Mesenchymal stem cell (in vitro differentiated cells and primary cell): Measurements from ENCODE around the gene RDH14.

Source experiments
- DNase-seq: peaks from one replicate; pipeline ENCODE4 v3.0.0-alpha.2; 2013
- H2AFZ ChIP-seq: one replicate; pipeline ENCODE4 v1.6.1; 2013; ENCODE audit warnings: low read depth, mild to moderate bottlenecking, control low read depth, inconsistent platforms, low read length, moderate library complexity
- H2AK5ac ChIP-seq: 2 replicates; pipeline ENCODE4 v1.6.1; 2013; ENCODE audit warnings: low read length, moderate library complexity, mild to moderate bottlenecking, inconsistent platforms; ENCODE audit not compliant: severe bottlenecking
- H2BK120ac ChIP-seq: one replicate; pipeline ENCODE4 v1.6.1; 2013; ENCODE audit warnings: low read depth, mild to moderate bottlenecking, inconsistent platforms, low read length, moderate library complexity
- H2BK12ac ChIP-seq, 2 experiments: one replicate each; pipeline ENCODE4 v1.6.1; 2013; ENCODE audit warnings: inconsistent platforms in 2 of 2, low read length in 2 of 2, mild to moderate bottlenecking in 2 of 2, moderate library complexity in 2 of 2, control low read depth in 1 of 2
- H2BK15ac ChIP-seq: one replicate; pipeline ENCODE4 v1.6.1; 2013; ENCODE audit warnings: mild to moderate bottlenecking, low read depth, inconsistent platforms; ENCODE audit not compliant: poor library complexity, severe bottlenecking
- H2BK5ac ChIP-seq: 2 replicates; pipeline ENCODE4 v1.6.1; 2013; ENCODE audit warnings: low read depth, mild to moderate bottlenecking, low read length, control low read depth, inconsistent platforms; ENCODE audit not compliant: poor library complexity, severe bottlenecking
- H3K14ac ChIP-seq, 2 experiments: one replicate each; pipeline ENCODE4 v1.6.1; 2013; ENCODE audit warnings: inconsistent platforms in 2 of 2, low read length in 2 of 2, control low read depth in 1 of 2, mild to moderate bottlenecking in 1 of 2, moderate library complexity in 1 of 2
- H3K18ac ChIP-seq, 2 experiments: one replicate each; pipeline ENCODE4 v1.6.1; 2013; ENCODE audit warnings: inconsistent platforms in 2 of 2, low read length in 2 of 2, control low read depth in 1 of 2, low read depth in 1 of 2, mild to moderate bottlenecking in 1 of 2
- H3K23ac ChIP-seq, 2 experiments: one replicate each; pipeline ENCODE4 v1.6.1; 2013; ENCODE audit warnings: inconsistent platforms in 2 of 2, low read length in 2 of 2, mild to moderate bottlenecking in 2 of 2, moderate library complexity in 2 of 2, control low read depth in 1 of 2
- H3K27ac ChIP-seq: 2 replicates; pipeline ENCODE4 v1.5.1; 2013; ENCODE audit warnings: mild to moderate bottlenecking, moderate library complexity, low read length, control low read depth, inconsistent platforms; ENCODE audit not compliant: poor library complexity, severe bottlenecking
- H3K27me3 ChIP-seq, 2 experiments: 2 replicates each; pipeline versions ENCODE4 v1.6.1 to v1.7.0; 2013; ENCODE audit warnings: low read length in 2 of 2, mild to moderate bottlenecking in 2 of 2, moderate library complexity in 2 of 2, control low read depth in 1 of 2, inconsistent platforms in 1 of 2; ENCODE audit not compliant: control insufficient read depth in 1 of 2, insufficient read depth in 1 of 2
- H3K36me3 ChIP-seq, 2 experiments: 2 replicates each; pipeline versions ENCODE4 v1.6.1 to v1.7.0; 2013; ENCODE audit warnings: low read length in 2 of 2, control low read depth in 1 of 2, inconsistent platforms in 1 of 2, low read depth in 1 of 2, mild to moderate bottlenecking in 1 of 2; ENCODE audit not compliant: insufficient read depth in 2 of 2, control insufficient read depth in 1 of 2
- H3K4ac ChIP-seq, 2 experiments: one replicate each; pipeline ENCODE4 v1.6.1; 2013; ENCODE audit warnings: inconsistent platforms in 2 of 2, low read length in 2 of 2, mild to moderate bottlenecking in 2 of 2, moderate library complexity in 2 of 2, control low read depth in 1 of 2, low read depth in 1 of 2
- H3K4me1 ChIP-seq: 2 replicates; pipeline ENCODE4 v1.6.1; 2013; ENCODE audit warnings: low read depth, low read length, control low read depth; ENCODE audit not compliant: control insufficient read depth, insufficient read depth
- H3K4me2 ChIP-seq: 2 replicates; pipeline ENCODE4 v1.6.1; 2013; ENCODE audit warnings: low read length, mild to moderate bottlenecking, inconsistent platforms; ENCODE audit not compliant: poor library complexity, severe bottlenecking
- H3K4me3 ChIP-seq, 2 experiments: 2 replicates each; pipeline versions ENCODE4 v1.5.1 to v1.7.0; 2013; ENCODE audit warnings: low read length in 2 of 2, mild to moderate bottlenecking in 2 of 2, control low read depth in 1 of 2, low read depth in 1 of 2; ENCODE audit not compliant: insufficient read depth in 1 of 2
- H3K79me1 ChIP-seq: replicated peaks from 2 replicates; pipeline ENCODE4 v1.6.1; 2013; ENCODE audit warnings: mild to moderate bottlenecking, control low read depth, low read length, inconsistent platforms; ENCODE audit not compliant: poor library complexity, severe bottlenecking
- H3K9ac ChIP-seq: 2 replicates; pipeline ENCODE4 v1.7.0; 2013; ENCODE audit warnings: mild to moderate bottlenecking, low read length, moderate library complexity
- H3K9me3 ChIP-seq: 2 replicates; pipeline ENCODE4 v1.7.0; 2013; ENCODE audit warnings: mild to moderate bottlenecking, low read length; ENCODE audit not compliant: control insufficient read depth
- H4K8ac ChIP-seq: one replicate; pipeline ENCODE4 v1.6.1; 2013; ENCODE audit warnings: inconsistent platforms, mild to moderate bottlenecking, low read length, moderate library complexity
- H4K91ac ChIP-seq: one replicate; pipeline ENCODE4 v1.6.1; 2013; ENCODE audit warnings: mild to moderate bottlenecking, low read length, inconsistent platforms
- WGBS: methylation state at CpG from one replicate; pipeline ENCODE4 v1.1.7; 2013; ENCODE audit warnings: mixed read lengths; 5-methylcytosine and 5-hydroxymethylcytosine counted together

Gene RDH14

DNA sequence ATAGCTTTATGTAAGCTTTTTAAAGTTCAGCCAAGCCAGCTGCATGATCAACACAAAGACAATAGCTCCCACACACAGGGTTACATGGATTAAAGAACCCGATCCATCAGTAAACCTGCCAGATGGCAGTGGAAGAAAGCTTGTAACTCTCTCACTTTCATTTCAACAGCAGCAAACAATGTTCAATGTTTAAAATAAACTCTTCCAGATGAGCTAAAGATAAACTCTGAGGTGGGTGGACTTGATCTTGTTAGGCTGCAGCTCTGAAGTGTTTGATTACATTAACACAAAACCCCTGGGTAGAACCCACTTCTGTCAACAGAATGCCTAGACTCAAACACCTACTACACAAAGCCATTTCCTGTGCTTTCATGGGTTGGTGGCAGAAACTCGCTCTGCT lies 13.9 kb downstream of the RDH14 start:
- Histone ChIP-seq H3K9me3 (peaks cover 4% of the 10 kb centered on the region), H2BK12ac (no peak overlapping the region), H3K9ac (no peak overlapping the region), H2AK5ac (no peak overlapping the region), H2AFZ (no peak overlapping the region), H3K36me3 (no peaks in the 10 kb centered on the region), H3K4me1 (no peaks in the 10 kb centered on the region), H3K27ac (no peak overlapping the region), H3K27me3 (no peaks in the 10 kb centered on the region), H4K91ac (no peak overlapping the region), H3K79me1 (peaks cover under 1% of the 10 kb centered on the region), H3K18ac (no peak overlapping the region), H3K23ac (no peak overlapping the region), H3K4me3 (no peak overlapping the region), H3K4ac (no peak overlapping the region), H3K14ac (no peak overlapping the region), H2BK15ac (no peak overlapping the region), H4K8ac (no peak overlapping the region), H2BK120ac (no peak overlapping the region), H3K4me2 (no peak overlapping the region), H2BK5ac (no peak overlapping the region)
- peak; percentile 8 for DNase-seq
- WGBS: 70% methylated on average over 2 of the region's 2 CpGs

DNA sequence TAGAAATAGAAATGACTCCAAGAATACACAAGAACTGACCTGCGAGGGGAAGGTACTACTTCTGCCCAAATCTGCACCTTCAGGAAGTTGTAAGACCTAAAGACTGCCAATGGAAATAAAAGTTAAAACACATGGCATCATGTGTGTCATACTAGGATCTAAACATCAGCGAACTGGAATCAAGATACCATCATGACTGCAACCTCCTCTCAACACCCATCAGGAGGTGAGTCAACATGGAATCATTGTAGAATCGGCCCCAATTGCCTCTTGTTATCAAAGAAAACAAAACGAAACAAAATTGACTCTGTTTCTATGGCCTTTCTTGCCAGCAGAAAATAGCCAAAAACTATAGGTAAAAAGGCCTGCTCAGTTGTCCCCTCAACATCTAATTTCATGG lies 15.1 kb downstream of the RDH14 start:
- 64% methylated on average over 4 of the region's 4 CpGs for WGBS

GRCh38 chr2:18544171-18544570 lies 16.3 kb downstream of the RDH14 start:
- WGBS: 85% methylated on average over 2 of the region's 3 CpGs
- no peak overlapping the region for H3K4me2 ChIP-seq
- no peak overlapping the region for H2AK5ac ChIP-seq
- H3K9me3 ChIP-seq: peaks cover 11% of the 10 kb centered on the region
- H2BK120ac ChIP-seq: no peak overlapping the region
- no peak overlapping the region for H3K14ac ChIP-seq
- no peak for DNase-seq
- no peak overlapping the region for H3K23ac ChIP-seq
- no peak overlapping the region for H2AFZ ChIP-seq
- no peak overlapping the region for H2BK15ac ChIP-seq
- no peak overlapping the region for H4K91ac ChIP-seq
- H3K18ac ChIP-seq: no peak overlapping the region
- H3K9ac ChIP-seq: no peak overlapping the region
- no peaks in the 10 kb centered on the region for H3K36me3 ChIP-seq
- H3K4me3 ChIP-seq: no peak overlapping the region
- no peak overlapping the region for H2BK5ac ChIP-seq
- H3K79me1 ChIP-seq: no peaks in the 10 kb centered on the region
- H2BK12ac ChIP-seq: no peak overlapping the region
- H3K27ac ChIP-seq: no peak overlapping the region
- H4K8ac ChIP-seq: no peak overlapping the region
- no peak overlapping the region for H3K4ac ChIP-seq
- H3K4me1 ChIP-seq: no peaks in the 10 kb centered on the region
- no peaks in the 10 kb centered on the region for H3K27me3 ChIP-seq

More for the DNA sequence above, 15.1 kb downstream of the RDH14 start:
- H3K4me3 ChIP-seq: no peak overlapping the region
- no peak overlapping the region for H3K23ac ChIP-seq
- peaks cover 11% of the 10 kb centered on the region for H3K9me3 ChIP-seq
- H3K79me1 ChIP-seq: no peaks in the 10 kb centered on the region
- H3K27me3 ChIP-seq: no peaks in the 10 kb centered on the region
- peak; percentile 10 for DNase-seq
- H3K4ac ChIP-seq: no peak overlapping the region
- no peak overlapping the region for H3K4me2 ChIP-seq
- no peak overlapping the region for H2AFZ ChIP-seq
- H3K9ac ChIP-seq: no peak overlapping the region
- no peak overlapping the region for H3K18ac ChIP-seq
- H2AK5ac ChIP-seq: no peak overlapping the region
- H4K8ac ChIP-seq: no peak overlapping the region
- H3K27ac ChIP-seq: no peak overlapping the region
- no peak overlapping the region for H2BK5ac ChIP-seq
- H2BK12ac ChIP-seq: no peak overlapping the region
- H2BK120ac ChIP-seq: no peak overlapping the region
- no peak overlapping the region for H3K14ac ChIP-seq
- H3K36me3 ChIP-seq: no peaks in the 10 kb centered on the region
- H3K4me1 ChIP-seq: no peaks in the 10 kb centered on the region
- H2BK15ac ChIP-seq: no peak overlapping the region
- no peak overlapping the region for H4K91ac ChIP-seq

GRCh38 chr2:18540872-18541271 lies 19.6 kb downstream of the RDH14 start:
- H2AK5ac ChIP-seq: no peak overlapping the region
- H2BK5ac ChIP-seq: no peak overlapping the region
- no peak overlapping the region for H3K4me2 ChIP-seq
- peaks cover 11% of the 10 kb centered on the region for H3K9me3 ChIP-seq
- no peak overlapping the region for H2BK15ac ChIP-seq
- no peak overlapping the region for H3K18ac ChIP-seq
- WGBS: no CpG with 5 or more reads among the region's 2 CpGs
- H4K91ac ChIP-seq: no peak overlapping the region
- H2BK120ac ChIP-seq: no peak overlapping the region
- H2BK12ac ChIP-seq: no peak overlapping the region
- H3K27ac ChIP-seq: no peak overlapping the region
- H3K36me3 ChIP-seq: no peaks in the 10 kb centered on the region
- H3K4ac ChIP-seq: no peak overlapping the region
- H3K27me3 ChIP-seq: no peaks in the 10 kb centered on the region
- H3K4me3 ChIP-seq: no peak overlapping the region
- no peaks in the 10 kb centered on the region for H3K79me1 ChIP-seq
- H4K8ac ChIP-seq: no peak overlapping the region
- no peak overlapping the region for H3K23ac ChIP-seq
- no peak overlapping the region for H3K14ac ChIP-seq
- H3K9ac ChIP-seq: no peak overlapping the region
- no peak overlapping the region for H2AFZ ChIP-seq
- DNase-seq: no peak
- no peaks in the 10 kb centered on the region for H3K4me1 ChIP-seq
